K562 (cell line): ENCODE measurements around the gene THOC1. TPM values are rescaled to one million over a fixed set of nuclear protein-coding genes. Genes with fewer than 3 reads are reported as not detected.

Source experiments
- BMI1 ChIP-seq: fragments of 150-350 bp; IDR thresholded peaks from 2 replicates; pipeline ENCODE4 v1.6.1; 2014; ENCODE audit warnings: low read length
- DIDO1 ChIP-seq: fragments of 450-650 bp; IDR thresholded peaks from 2 replicates; pipeline ENCODE4 v1.6.1; 2016; ENCODE audit warnings: low read depth, missing biosample characterization, missing genetic modification characterization
- ETV1 ChIP-seq: fragments of 450-650 bp; conservative IDR thresholded peaks from 2 replicates; pipeline ENCODE4 v1.6.1; 2016; ENCODE audit warnings: missing genetic modification characterization, control low read depth, low read depth, missing compliant biosample characterization
- LEF1 ChIP-seq: fragments of 450-650 bp; IDR thresholded peaks from 2 replicates; pipeline ENCODE4 v1.6.1; 2016; ENCODE audit warnings: mild to moderate bottlenecking
- NCOA4 ChIP-seq: fragments of 450-650 bp; IDR thresholded peaks from 2 replicates; pipeline ENCODE4 v1.6.1; 2018; ENCODE audit warnings: mild to moderate bottlenecking; ENCODE audit not compliant: partially characterized antibody
- NFE2 ChIP-seq: IDR thresholded peaks from 2 replicates; pipeline ENCODE4 v1.6.1; 2014; ENCODE audit warnings: antibody characterized with exemption, low read depth
- PTRF ChIP-seq: fragments of 450-650 bp; IDR thresholded peaks from 2 replicates; pipeline ENCODE4 v1.6.1; 2016; ENCODE audit warnings: mild to moderate bottlenecking, missing genetic modification characterization, missing compliant biosample characterization
- RBM25 ChIP-seq: fragments of 200-400 bp; formaldehyde crosslinking; IDR thresholded peaks from 2 replicates; pipeline ENCODE4 v1.6.1; 2018; ENCODE audit warnings: low read length, low read depth, moderate library complexity; ENCODE audit not compliant: severe bottlenecking
- RBM34 ChIP-seq: fragments of 200-400 bp; formaldehyde crosslinking; IDR thresholded peaks from 2 replicates; pipeline ENCODE4 v1.6.1; 2018; ENCODE audit warnings: low read length, borderline replicate concordance; ENCODE audit not compliant: insufficient read depth
- RREB1 ChIP-seq: fragments of 250-450 bp; sonication (Bioruptor Pico); IDR thresholded peaks from 2 replicates; pipeline ENCODE4 v1.4.0; 2020
- SNRNP70 ChIP-seq: fragments of 200-400 bp; formaldehyde crosslinking; optimal IDR thresholded peaks from 2 replicates; pipeline ENCODE3; 2017; ENCODE audit warnings: low read depth, low read length
- TEAD1 ChIP-seq, 2 experiments: fragments of 450-650 bp in 1 of 2; sonication (generic) in 1 of 2; formaldehyde crosslinking; IDR thresholded peaks; 2 replicates each; pipeline versions ENCODE4 v1.4.0 to v1.8.0; 2020 to 2022; ENCODE audit warnings: mild to moderate bottlenecking in 2 of 2, missing genetic modification reagents in 1 of 2
- ZNF121 ChIP-seq: sonication (generic); formaldehyde crosslinking; conservative IDR thresholded peaks from 2 replicates; pipeline ENCODE4 v1.8.0; 2022; ENCODE audit warnings: missing genetic modification reagents
- ZNF24 ChIP-seq: fragments of 450-650 bp; IDR thresholded peaks from 2 replicates; pipeline ENCODE4 v1.6.1; 2016
- ZSCAN29 ChIP-seq: fragments of 450-650 bp; IDR thresholded peaks from 2 replicates; pipeline ENCODE4 v1.6.1; 2017
- polyA plus RNA-seq, 8 experiments: library from polyadenylated mRNA; depleted of rRNA in 4 of 8; stranded (reverse) in 5 of 8; unstranded in 3 of 8; fragments of >200 nt; fragmentation: Nextera tagmentation in 2 of 8; fragmentation: Illumina TruSeq in 1 of 8; extraction: Ambion mirVana in 2 of 8; extraction: Trizol in 1 of 8; gene quantifications; 2 replicates each; pipeline versions ENCODE4 v1.2.1 to v1.2.3, GENCODE V29; 2011 to 2014; ENCODE audit warnings: inconsistent platforms in 1 of 8, missing spikeins in 1 of 8
- total RNA-seq, 7 experiments: library from RNA; depleted of rRNA in 6 of 7; stranded (reverse); fragments of >200 nt in 6 of 7; fragmentation: Illumina TruSeq in 2 of 7; extraction: Trizol in 2 of 7; gene quantifications; 2 replicates each; pipeline versions ENCODE4 v1.2.1 to v1.2.3, GENCODE V29; 2011 to 2021; ENCODE audit warnings: low replicate concordance in 1 of 7
- TF ChIP-seq, protein P1 (sequence below), 2 experiments: fragments of 450-650 bp in 1 of 2; sonication (generic) in 1 of 2; formaldehyde crosslinking; conservative IDR thresholded peaks; 2 replicates each; pipeline versions ENCODE4 v1.4.0 to v1.8.1; 2020 to 2022; ENCODE audit warnings: mild to moderate bottlenecking in 1 of 2, missing genetic modification reagents in 1 of 2
- TF ChIP-seq, protein P2 (sequence below): IDR thresholded peaks from 3 replicates; pipeline ENCODE4 v1.6.1; 2011; ENCODE audit warnings: borderline replicate concordance, mild to moderate bottlenecking, moderate library complexity; ENCODE audit not compliant: insufficient read length; ENCODE audit errors: extremely low read depth

The THOC1 gene
- total and polyA plus RNA-seq, 9 of the 15 experiments (the other 6 are each of a cell fraction or from before 2014, with no cell fraction given), result 71.1 to 143 (median 107) TPM

DNA sequence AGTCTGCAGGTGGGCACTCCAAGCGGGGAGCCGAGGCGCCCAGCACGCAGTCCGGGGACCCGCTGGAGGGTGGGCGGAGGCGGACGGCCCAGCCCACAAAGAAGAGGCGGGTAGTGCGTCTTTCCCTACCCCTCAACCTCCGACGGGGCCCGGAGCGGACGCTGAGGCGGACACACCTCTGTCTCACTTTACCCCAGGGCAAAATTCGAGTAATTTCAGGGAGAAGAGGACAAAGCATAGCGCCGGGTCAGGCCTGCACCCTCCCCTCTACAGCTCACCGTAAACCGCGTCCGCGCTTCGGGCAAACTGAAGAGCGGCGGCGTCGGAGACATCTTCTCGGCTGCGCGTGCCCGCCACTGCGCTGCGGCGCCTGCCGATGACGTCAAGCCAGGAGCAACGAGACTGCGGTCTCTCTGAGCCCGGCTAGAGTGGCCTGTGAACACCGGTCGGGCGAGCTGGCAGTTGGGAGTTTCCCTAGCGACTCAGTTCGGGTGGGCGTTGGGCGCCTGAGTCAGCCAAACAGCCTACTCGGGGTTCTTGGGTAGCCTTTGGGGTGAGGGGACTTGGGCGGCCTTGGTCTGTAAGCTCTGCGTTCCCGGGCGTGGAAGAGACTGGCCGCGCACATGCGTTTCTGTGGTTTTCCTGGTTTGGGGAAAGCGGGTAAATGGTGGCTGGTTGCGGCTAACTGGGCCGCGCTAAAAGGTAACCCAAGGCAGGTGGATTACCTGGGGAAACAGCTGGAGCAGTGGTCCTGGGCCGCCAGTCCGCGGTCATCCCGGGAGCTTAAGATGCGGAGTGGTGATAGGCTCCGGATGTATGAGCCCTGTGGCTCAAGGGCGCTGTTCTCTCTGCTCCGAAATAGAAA is at the start of gene THOC1 (continued):
- TF ChIP-seq, protein P1, sequence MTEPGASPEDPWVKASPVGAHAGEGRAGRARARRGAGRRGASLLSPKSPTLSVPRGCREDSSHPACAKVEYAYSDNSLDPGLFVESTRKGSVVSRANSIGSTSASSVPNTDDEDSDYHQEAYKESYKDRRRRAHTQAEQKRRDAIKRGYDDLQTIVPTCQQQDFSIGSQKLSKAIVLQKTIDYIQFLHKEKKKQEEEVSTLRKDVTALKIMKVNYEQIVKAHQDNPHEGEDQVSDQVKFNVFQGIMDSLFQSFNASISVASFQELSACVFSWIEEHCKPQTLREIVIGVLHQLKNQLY (CRISPR knock-in tag; conservative IDR thresholded peaks at IDR 0.05), result peak in 1 of 2 experiments; percentile 78; a peak in 1 of 4 replicates
- TF ChIP-seq LEF1 (0 out of 2 replicates have a peak, but pooled peaks have one; percentile 39), NCOA4 (no peak), PTRF (tag) (no peak), TEAD1 (CRISPR knock-in tag; IDR thresholded peaks at IDR 0.05) (peak; percentile 57 to 96; a peak in 3 of 4 replicates), ZNF24 (no peak), BMI1 (no peak; the same call in 1 of the 2 replicates), SNRNP70 (no peak), RBM34 (no peak), DIDO1 (tag) (peak; percentile 90), ETV1 (tag) (peak; percentile 73), RBM25 (no peak), NFE2 (peak; percentile 53), ZSCAN29 (peak; percentile 61), ZNF121 (CRISPR knock-in tag) (no peak), RREB1 (CRISPR knock-in tag) (peak; percentile 85; the same call in 1 of the 2 replicates)
- TF ChIP-seq, protein P2, sequence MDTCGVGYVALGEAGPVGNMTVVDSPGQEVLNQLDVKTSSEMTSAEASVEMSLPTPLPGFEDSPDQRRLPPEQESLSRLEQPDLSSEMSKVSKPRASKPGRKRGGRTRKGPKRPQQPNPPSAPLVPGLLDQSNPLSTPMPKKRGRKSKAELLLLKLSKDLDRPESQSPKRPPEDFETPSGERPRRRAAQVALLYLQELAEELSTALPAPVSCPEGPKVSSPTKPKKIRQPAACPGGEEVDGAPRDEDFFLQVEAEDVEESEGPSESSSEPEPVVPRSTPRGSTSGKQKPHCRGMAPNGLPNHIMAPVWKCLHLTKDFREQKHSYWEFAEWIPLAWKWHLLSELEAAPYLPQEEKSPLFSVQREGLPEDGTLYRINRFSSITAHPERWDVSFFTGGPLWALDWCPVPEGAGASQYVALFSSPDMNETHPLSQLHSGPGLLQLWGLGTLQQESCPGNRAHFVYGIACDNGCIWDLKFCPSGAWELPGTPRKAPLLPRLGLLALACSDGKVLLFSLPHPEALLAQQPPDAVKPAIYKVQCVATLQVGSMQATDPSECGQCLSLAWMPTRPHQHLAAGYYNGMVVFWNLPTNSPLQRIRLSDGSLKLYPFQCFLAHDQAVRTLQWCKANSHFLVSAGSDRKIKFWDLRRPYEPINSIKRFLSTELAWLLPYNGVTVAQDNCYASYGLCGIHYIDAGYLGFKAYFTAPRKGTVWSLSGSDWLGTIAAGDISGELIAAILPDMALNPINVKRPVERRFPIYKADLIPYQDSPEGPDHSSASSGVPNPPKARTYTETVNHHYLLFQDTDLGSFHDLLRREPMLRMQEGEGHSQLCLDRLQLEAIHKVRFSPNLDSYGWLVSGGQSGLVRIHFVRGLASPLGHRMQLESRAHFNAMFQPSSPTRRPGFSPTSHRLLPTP, result no peak
